Mesenchymal stem cell (in vitro differentiated cells and primary cell): Measurements from ENCODE around the gene SP6.

Source experiments
- DNase-seq: peaks from one replicate; pipeline ENCODE4 v3.0.0-alpha.2; 2013
- H2AFZ ChIP-seq: one replicate; pipeline ENCODE4 v1.6.1; 2013; ENCODE audit warnings: low read depth, mild to moderate bottlenecking, control low read depth, inconsistent platforms, low read length, moderate library complexity
- H2AK5ac ChIP-seq: 2 replicates; pipeline ENCODE4 v1.6.1; 2013; ENCODE audit warnings: low read length, moderate library complexity, mild to moderate bottlenecking, inconsistent platforms; ENCODE audit not compliant: severe bottlenecking
- H2BK120ac ChIP-seq: one replicate; pipeline ENCODE4 v1.6.1; 2013; ENCODE audit warnings: low read depth, mild to moderate bottlenecking, inconsistent platforms, low read length, moderate library complexity
- H2BK12ac ChIP-seq, 2 experiments: one replicate each; pipeline ENCODE4 v1.6.1; 2013; ENCODE audit warnings: inconsistent platforms in 2 of 2, low read length in 2 of 2, mild to moderate bottlenecking in 2 of 2, moderate library complexity in 2 of 2, control low read depth in 1 of 2
- H2BK15ac ChIP-seq: one replicate; pipeline ENCODE4 v1.6.1; 2013; ENCODE audit warnings: mild to moderate bottlenecking, low read depth, inconsistent platforms; ENCODE audit not compliant: poor library complexity, severe bottlenecking
- H2BK5ac ChIP-seq: 2 replicates; pipeline ENCODE4 v1.6.1; 2013; ENCODE audit warnings: low read depth, mild to moderate bottlenecking, low read length, control low read depth, inconsistent platforms; ENCODE audit not compliant: poor library complexity, severe bottlenecking
- H3K14ac ChIP-seq, 2 experiments: one replicate each; pipeline ENCODE4 v1.6.1; 2013; ENCODE audit warnings: inconsistent platforms in 2 of 2, low read length in 2 of 2, control low read depth in 1 of 2, mild to moderate bottlenecking in 1 of 2, moderate library complexity in 1 of 2
- H3K18ac ChIP-seq, 2 experiments: one replicate each; pipeline ENCODE4 v1.6.1; 2013; ENCODE audit warnings: inconsistent platforms in 2 of 2, low read length in 2 of 2, control low read depth in 1 of 2, low read depth in 1 of 2, mild to moderate bottlenecking in 1 of 2
- H3K23ac ChIP-seq, 2 experiments: one replicate each; pipeline ENCODE4 v1.6.1; 2013; ENCODE audit warnings: inconsistent platforms in 2 of 2, low read length in 2 of 2, mild to moderate bottlenecking in 2 of 2, moderate library complexity in 2 of 2, control low read depth in 1 of 2
- H3K27ac ChIP-seq: 2 replicates; pipeline ENCODE4 v1.5.1; 2013; ENCODE audit warnings: mild to moderate bottlenecking, moderate library complexity, low read length, control low read depth, inconsistent platforms; ENCODE audit not compliant: poor library complexity, severe bottlenecking
- H3K27me3 ChIP-seq, 2 experiments: 2 replicates each; pipeline versions ENCODE4 v1.6.1 to v1.7.0; 2013; ENCODE audit warnings: low read length in 2 of 2, mild to moderate bottlenecking in 2 of 2, moderate library complexity in 2 of 2, control low read depth in 1 of 2, inconsistent platforms in 1 of 2; ENCODE audit not compliant: control insufficient read depth in 1 of 2, insufficient read depth in 1 of 2
- H3K36me3 ChIP-seq, 2 experiments: 2 replicates each; pipeline versions ENCODE4 v1.6.1 to v1.7.0; 2013; ENCODE audit warnings: low read length in 2 of 2, control low read depth in 1 of 2, inconsistent platforms in 1 of 2, low read depth in 1 of 2, mild to moderate bottlenecking in 1 of 2; ENCODE audit not compliant: insufficient read depth in 2 of 2, control insufficient read depth in 1 of 2
- H3K4ac ChIP-seq, 2 experiments: one replicate each; pipeline ENCODE4 v1.6.1; 2013; ENCODE audit warnings: inconsistent platforms in 2 of 2, low read length in 2 of 2, mild to moderate bottlenecking in 2 of 2, moderate library complexity in 2 of 2, control low read depth in 1 of 2, low read depth in 1 of 2
- H3K4me1 ChIP-seq: 2 replicates; pipeline ENCODE4 v1.6.1; 2013; ENCODE audit warnings: low read depth, low read length, control low read depth; ENCODE audit not compliant: control insufficient read depth, insufficient read depth
- H3K4me2 ChIP-seq: 2 replicates; pipeline ENCODE4 v1.6.1; 2013; ENCODE audit warnings: low read length, mild to moderate bottlenecking, inconsistent platforms; ENCODE audit not compliant: poor library complexity, severe bottlenecking
- H3K4me3 ChIP-seq, 2 experiments: 2 replicates each; pipeline versions ENCODE4 v1.5.1 to v1.7.0; 2013; ENCODE audit warnings: low read length in 2 of 2, mild to moderate bottlenecking in 2 of 2, control low read depth in 1 of 2, low read depth in 1 of 2; ENCODE audit not compliant: insufficient read depth in 1 of 2
- H3K79me1 ChIP-seq: replicated peaks from 2 replicates; pipeline ENCODE4 v1.6.1; 2013; ENCODE audit warnings: mild to moderate bottlenecking, control low read depth, low read length, inconsistent platforms; ENCODE audit not compliant: poor library complexity, severe bottlenecking
- H3K9ac ChIP-seq: 2 replicates; pipeline ENCODE4 v1.7.0; 2013; ENCODE audit warnings: mild to moderate bottlenecking, low read length, moderate library complexity
- H3K9me3 ChIP-seq: 2 replicates; pipeline ENCODE4 v1.7.0; 2013; ENCODE audit warnings: mild to moderate bottlenecking, low read length; ENCODE audit not compliant: control insufficient read depth
- H4K8ac ChIP-seq: one replicate; pipeline ENCODE4 v1.6.1; 2013; ENCODE audit warnings: inconsistent platforms, mild to moderate bottlenecking, low read length, moderate library complexity
- H4K91ac ChIP-seq: one replicate; pipeline ENCODE4 v1.6.1; 2013; ENCODE audit warnings: mild to moderate bottlenecking, low read length, inconsistent platforms
- WGBS: methylation state at CpG from one replicate; pipeline ENCODE4 v1.1.7; 2013; ENCODE audit warnings: mixed read lengths; 5-methylcytosine and 5-hydroxymethylcytosine counted together

The SP6 gene

DNA sequence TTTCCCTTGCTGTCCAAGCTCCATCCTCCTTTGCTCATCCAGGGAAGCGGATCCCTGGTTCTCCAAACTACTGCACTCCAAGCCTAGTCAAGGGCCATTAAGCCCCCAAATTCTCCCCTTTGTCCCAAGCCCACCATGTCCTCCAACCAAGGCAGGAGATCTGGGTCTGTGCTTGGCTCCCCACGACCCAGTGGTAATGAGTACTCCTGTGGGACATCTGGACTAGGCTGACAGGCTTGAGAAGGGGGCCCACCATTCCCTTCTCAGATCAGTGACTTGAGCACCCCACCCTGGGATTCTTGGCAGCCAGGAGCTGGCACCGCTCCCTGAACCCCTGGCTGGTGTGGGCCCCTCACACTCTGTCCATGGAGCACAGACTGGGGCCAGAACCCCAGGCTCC is 46.5 kb downstream of the SP6 start:
- no peak overlapping the region for H3K23ac ChIP-seq
- H3K4me2 ChIP-seq: no peak overlapping the region
- no peak for DNase-seq
- H2BK120ac ChIP-seq: no peak overlapping the region
- H3K9me3 ChIP-seq: no peaks in the 10 kb centered on the region
- no peak overlapping the region for H4K8ac ChIP-seq
- no peak overlapping the region for H3K27ac ChIP-seq
- 61% methylated on average over 3 of the region's 3 CpGs for WGBS
- no peak overlapping the region for H3K18ac ChIP-seq
- peaks cover 6% of the 10 kb centered on the region for H3K4me1 ChIP-seq
- no peak overlapping the region for H3K4ac ChIP-seq
- H2AK5ac ChIP-seq: no peak overlapping the region
- no peak overlapping the region for H2AFZ ChIP-seq
- no peak overlapping the region for H3K9ac ChIP-seq
- no peak overlapping the region for H2BK12ac ChIP-seq
- H3K27me3 ChIP-seq: peaks cover 28 to 75% of the 10 kb centered on the region in 2 experiments
- H4K91ac ChIP-seq: no peak overlapping the region
- no peak overlapping the region for H3K14ac ChIP-seq
- H2BK5ac ChIP-seq: no peak overlapping the region
- H3K4me3 ChIP-seq: no peak overlapping the region
- peaks cover 28 to 30% of the 10 kb centered on the region in 2 experiments for H3K36me3 ChIP-seq
- no peaks in the 10 kb centered on the region for H3K79me1 ChIP-seq
- H2BK15ac ChIP-seq: peak overlapping the region; percentile 13

- H2BK12ac ChIP-seq: no peak overlapping the region
- no peak overlapping the region for H3K4ac ChIP-seq
- H2AFZ ChIP-seq: no peak overlapping the region
- 80% methylated on average over 6 of the region's 6 CpGs for WGBS
- H3K36me3 ChIP-seq: peaks cover 21 to 23% of the 10 kb centered on the region in 2 experiments
- H3K9me3 ChIP-seq: no peaks in the 10 kb centered on the region
- H3K4me2 ChIP-seq: no peak overlapping the region
- no peak overlapping the region for H3K23ac ChIP-seq
- H3K4me1 ChIP-seq: no peaks in the 10 kb centered on the region
- no peak overlapping the region for H3K9ac ChIP-seq
- H3K27me3 ChIP-seq: peaks cover 28 to 72% of the 10 kb centered on the region in 2 experiments
- DNase-seq: no peak
- H3K27ac ChIP-seq: no peak overlapping the region
- H3K79me1 ChIP-seq: no peaks in the 10 kb centered on the region
- no peak overlapping the region for H2BK5ac ChIP-seq
- H3K14ac ChIP-seq: no peak overlapping the region
- H4K91ac ChIP-seq: no peak overlapping the region
- no peak overlapping the region for H3K4me3 ChIP-seq
- H4K8ac ChIP-seq: no peak overlapping the region
- H2AK5ac ChIP-seq: no peak overlapping the region
- H2BK15ac ChIP-seq: no peak overlapping the region
- no peak overlapping the region for H3K18ac ChIP-seq
- no peak overlapping the region for H2BK120ac ChIP-seq
These were observed 47.2 kb downstream of the SP6 start for GRCh38 chr17:47803751-47804150.

- H3K4me1 ChIP-seq: no peaks in the 10 kb centered on the region
- H3K23ac ChIP-seq: no peak overlapping the region
- no peak overlapping the region for H3K18ac ChIP-seq
- H2AK5ac ChIP-seq: no peak overlapping the region
- no peak overlapping the region for H3K27ac ChIP-seq
- H2BK12ac ChIP-seq: no peak overlapping the region
- no peaks in the 10 kb centered on the region for H3K79me1 ChIP-seq
- H2BK120ac ChIP-seq: no peak overlapping the region
- no peak overlapping the region for H3K14ac ChIP-seq
- H2BK15ac ChIP-seq: no peak overlapping the region
- H3K4ac ChIP-seq: no peak overlapping the region
- H4K91ac ChIP-seq: no peak overlapping the region
- no peak overlapping the region for H3K9ac ChIP-seq
- H2BK5ac ChIP-seq: no peak overlapping the region
- no peak for DNase-seq
- H3K27me3 ChIP-seq: peaks cover 28 to 78% of the 10 kb centered on the region in 2 experiments
- H2AFZ ChIP-seq: no peak overlapping the region
- 67% methylated on average over 5 of the region's 5 CpGs for WGBS
- H4K8ac ChIP-seq: no peak overlapping the region
- H3K4me2 ChIP-seq: no peak overlapping the region
- no peaks in the 10 kb centered on the region for H3K9me3 ChIP-seq
- no peak overlapping the region for H3K4me3 ChIP-seq
- peaks cover 15 to 17% of the 10 kb centered on the region in 2 experiments for H3K36me3 ChIP-seq
These were observed 47.8 kb downstream of the SP6 start for GRCh38 chr17:47803201-47803600.

DNA sequence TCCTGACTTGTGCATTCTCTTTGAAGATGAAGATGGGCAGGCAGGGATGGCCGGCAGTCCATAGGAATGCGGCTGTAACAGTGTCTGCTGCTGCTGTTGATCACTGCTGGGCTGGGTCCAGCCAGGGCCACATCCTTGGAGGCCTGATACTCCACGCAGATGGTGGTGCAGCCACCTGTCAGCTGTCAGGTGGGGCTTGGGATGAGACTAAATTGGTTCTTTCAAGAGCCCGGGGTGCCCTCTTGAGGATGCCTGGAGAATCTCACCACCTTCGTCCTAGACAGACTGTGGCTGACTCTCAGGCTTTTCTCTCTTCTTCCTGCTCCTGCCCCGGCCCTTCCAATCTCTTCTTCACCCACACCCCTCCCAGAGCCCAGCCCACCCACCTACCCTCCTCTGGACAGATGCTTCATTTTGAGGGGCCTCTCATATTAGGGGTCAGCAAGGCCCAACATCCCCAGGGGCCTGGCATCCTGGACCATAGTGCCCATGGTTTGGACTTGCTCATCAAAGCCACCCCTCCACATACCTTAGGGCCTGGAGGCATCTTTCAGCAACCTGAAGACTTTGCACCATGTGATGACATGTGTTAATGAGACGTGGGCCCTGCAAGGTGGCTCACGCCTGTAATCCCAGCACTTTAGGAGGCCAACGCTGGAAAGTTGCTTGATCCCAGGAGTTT is 48.5 kb downstream of the SP6 start:
- H2BK120ac ChIP-seq: no peak overlapping the region
- H2BK5ac ChIP-seq: no peak overlapping the region
- peak; percentile 57 for DNase-seq
- peaks cover 9 to 10% of the 10 kb centered on the region in 2 experiments for H3K36me3 ChIP-seq
- no peak overlapping the region for H3K14ac ChIP-seq
- H3K4me1 ChIP-seq: no peaks in the 10 kb centered on the region
- no peaks in the 10 kb centered on the region for H3K79me1 ChIP-seq
- H3K9ac ChIP-seq: no peak overlapping the region
- H3K4me2 ChIP-seq: no peak overlapping the region
- no peaks in the 10 kb centered on the region for H3K9me3 ChIP-seq
- no peak overlapping the region for H3K18ac ChIP-seq
- no peak overlapping the region for H4K91ac ChIP-seq
- H3K4me3 ChIP-seq: no peak overlapping the region
- no peak overlapping the region for H3K27ac ChIP-seq
- H2BK12ac ChIP-seq: no peak overlapping the region
- H2AK5ac ChIP-seq: no peak overlapping the region
- WGBS: 33% methylated on average over 9 of the region's 9 CpGs
- peaks cover 28 to 73% of the 10 kb centered on the region in 2 experiments for H3K27me3 ChIP-seq
- H3K4ac ChIP-seq: no peak overlapping the region
- H2BK15ac ChIP-seq: no peak overlapping the region
- no peak overlapping the region for H2AFZ ChIP-seq
- no peak overlapping the region for H3K23ac ChIP-seq
- H4K8ac ChIP-seq: no peak overlapping the region
